Endothelial cell of umbilical vein (primary cell): Measurements from ENCODE around the gene RAG1. TPM values are rescaled to one million over a fixed set of nuclear protein-coding genes. Genes with fewer than 3 reads are reported as not detected.

ENCODE experiments used
- BruUV-seq: library from RNA; stranded (reverse); fragments of 400-500 nt; replicated peaks from 2 replicates; lab custom pipeline; 2021; lab: Mats Ljungman, UMichigan
- CTCF ChIA-PET: fragments of 300-600, 350-600 bp; sonication (Branson Sonifier 250); formaldehyde crosslinking; loops from one replicate; lab custom pipeline; 2021; ENCODE audit warnings: antibody characterized with exemption, inconsistent platforms; lab: Charles Lee
- POLR2A ChIA-PET: fragments of 300-600, 350-600 bp; sonication (Branson Sonifier 250); formaldehyde crosslinking; loops from one replicate; lab custom pipeline; 2021; ENCODE audit warnings: antibody characterized with exemption, inconsistent platforms; lab: Charles Lee
- DNase-seq: peaks from one replicate; pipeline ENCODE4 v3.0.0-alpha.2; 2011; ENCODE audit warnings: low read depth, low spot score
- FAIRE-seq: peaks from 2 replicates; lab custom pipeline; 2011; peaks lifted over from hg19 to GRCh38; lab: Jason Lieb, UNC
- H2AFZ ChIP-seq: 2 replicates; pipeline ENCODE4 v1.6.0; 2012; ENCODE audit warnings: low read depth, low read length, control low read depth, inconsistent platforms
- H3K27ac ChIP-seq: 2 replicates; pipeline ENCODE4 v1.5.1; 2011; ENCODE audit warnings: low read depth, mild to moderate bottlenecking, control low read depth, low read length, moderate library complexity; ENCODE audit not compliant: insufficient read depth
- H3K27me3 ChIP-seq, 2 experiments: 2 replicates each; pipeline versions ENCODE4 v1.6.0 to v1.6.1; 2011; ENCODE audit warnings: low read length in 2 of 2, mixed read lengths in 1 of 2; ENCODE audit not compliant: control insufficient read depth in 2 of 2, insufficient read depth in 2 of 2
- H3K36me3 ChIP-seq, 2 experiments: 2 replicates in 1 of 2; 3 replicates in 1 of 2; pipeline ENCODE4 v1.5.1; 2011; ENCODE audit warnings: low read length in 2 of 2, mild to moderate bottlenecking in 1 of 2, moderate library complexity in 1 of 2; ENCODE audit not compliant: control insufficient read depth in 2 of 2, insufficient read depth in 2 of 2; ENCODE audit errors: extremely low read depth in 1 of 2
- H3K4me1 ChIP-seq: 3 replicates; pipeline ENCODE4 v1.5.1; 2011; ENCODE audit warnings: mild to moderate bottlenecking, low read length; ENCODE audit not compliant: control insufficient read depth, insufficient read depth; ENCODE audit errors: extremely low read depth
- H3K4me2 ChIP-seq: 2 replicates; pipeline ENCODE4 v1.6.1; 2011; ENCODE audit warnings: low read length, control low read depth, mixed read lengths; ENCODE audit not compliant: insufficient read depth
- H3K4me3 ChIP-seq, 3 experiments: fragments of 200-600 bp in 1 of 3; sonication (generic), shearing (Covaris generic) in 1 of 3; replicated peaks in 1 of 3; 2 replicates each; pipeline ENCODE4 v1.5.1; 2011 to 2016; ENCODE audit warnings: control low read depth in 3 of 3, low read length in 3 of 3, mild to moderate bottlenecking in 2 of 3, inconsistent platforms in 1 of 3, low read depth in 1 of 3, moderate library complexity in 1 of 3; ENCODE audit not compliant: insufficient read depth in 1 of 3
- H3K79me2 ChIP-seq: 2 replicates; pipeline ENCODE4 v1.6.0; 2012; ENCODE audit warnings: low read length, inconsistent platforms; ENCODE audit not compliant: control insufficient read depth, insufficient read depth
- H3K9ac ChIP-seq: replicated peaks from 2 replicates; pipeline ENCODE3; 2011; ENCODE audit warnings: low read length, control low read depth; ENCODE audit not compliant: insufficient read depth; ENCODE audit errors: extremely low read depth
- H3K9me1 ChIP-seq: replicated peaks from 3 replicates; pipeline ENCODE4 v1.6.0; 2011; ENCODE audit warnings: mild to moderate bottlenecking, low read length; ENCODE audit not compliant: control insufficient read depth, insufficient read depth; ENCODE audit errors: extremely low read depth
- H3K9me3 ChIP-seq: replicated peaks from 2 replicates; pipeline ENCODE4 v1.5.1; 2012; ENCODE audit warnings: low read length, inconsistent platforms; ENCODE audit not compliant: control insufficient read depth, insufficient read depth
- H4K20me1 ChIP-seq: replicated peaks from 2 replicates; pipeline ENCODE3; 2011; ENCODE audit warnings: mild to moderate bottlenecking, low read length; ENCODE audit not compliant: control insufficient read depth, insufficient read depth; ENCODE audit errors: extremely low read depth
- EZH2 ChIP-seq: IDR thresholded peaks from 2 replicates; pipeline ENCODE4 v1.6.1; 2012; ENCODE audit warnings: borderline replicate concordance, low read depth, mild to moderate bottlenecking, moderate library complexity, low read length, inconsistent platforms; ENCODE audit not compliant: severe bottlenecking
- FOS ChIP-seq: IDR thresholded peaks from 2 replicates; pipeline ENCODE4 v1.6.1; 2011; ENCODE audit warnings: mild to moderate bottlenecking, low read length, moderate library complexity, borderline replicate concordance; ENCODE audit not compliant: insufficient read depth
- GATA2 ChIP-seq: IDR thresholded peaks from 2 replicates; pipeline ENCODE4 v1.7.0; 2011; ENCODE audit warnings: low read depth, mild to moderate bottlenecking, moderate library complexity, mixed read lengths, low read length; ENCODE audit not compliant: insufficient read length, insufficient read depth
- JUN ChIP-seq: IDR thresholded peaks from 2 replicates; pipeline ENCODE4 v1.6.1; 2011; ENCODE audit warnings: borderline replicate concordance, low read depth; ENCODE audit not compliant: insufficient read length, insufficient read depth
- MYC ChIP-seq: IDR thresholded peaks from one replicate; pipeline ENCODE4 v1.6.1; 2011; ENCODE audit warnings: mild to moderate bottlenecking, low read depth, low read length
- POLR2A ChIP-seq: IDR thresholded peaks from 2 replicates; pipeline ENCODE4 v1.6.1; 2012; ENCODE audit warnings: low read depth, mild to moderate bottlenecking, control low read depth, low read length
- POLR2AphosphoS5 ChIP-seq: IDR thresholded peaks from 2 replicates; pipeline ENCODE4 v1.6.1; 2012; ENCODE audit warnings: low read depth, mild to moderate bottlenecking, control low read depth, low read length, moderate library complexity; ENCODE audit not compliant: insufficient read depth
- dilution Hi-C: fragments of 300-500 bp; cut with MboI; formaldehyde crosslinking; loops from one replicate; pipeline ENCODE4 v1.15.0; 2019; ENCODE audit warnings: low sequenced_read_pairs; ENCODE audit not compliant: extremely low pct_ligation_motif_present
- intact Hi-C: fragments of 100-400 bp; cut with micrococcal nuclease; formaldehyde crosslinking; loops from one replicate; pipeline ENCODE4 v1.10.0; 2022
- polyA plus RNA-seq, 4 experiments: library from polyadenylated mRNA; depleted of rRNA in 3 of 4; stranded (reverse) in 3 of 4; unstranded in 1 of 4; fragments of >200 nt; gene quantifications; 2 replicates each; pipeline versions ENCODE4 v1.2.1 to v1.2.3, GENCODE V29; 2011 to 2012; ENCODE audit warnings: missing spikeins in 1 of 4
- total RNA-seq: library from RNA; stranded (reverse); gene quantifications from 2 replicates; pipeline ENCODE4 v1.2.3, GENCODE V29; 2021
- TF ChIP-seq, protein P1 (sequence below): IDR thresholded peaks from 2 replicates; pipeline ENCODE4 v1.6.1; 2011; ENCODE audit not compliant: insufficient read depth, insufficient read length
- TF ChIP-seq, protein P2 (sequence below), 2 donors: IDR thresholded peaks; 1 replicate in 1 of 2; 2 replicates in 1 of 2; pipeline ENCODE4 v1.5.1; 2011; ENCODE audit warnings: low read length in 2 of 2, mild to moderate bottlenecking in 2 of 2, moderate library complexity in 2 of 2, control low read depth in 1 of 2, inconsistent platforms in 1 of 2, low read depth in 1 of 2; ENCODE audit not compliant: insufficient read depth in 1 of 2; ENCODE audit errors: extremely low read depth in 1 of 2

Gene RAG1
- total and polyA plus RNA-seq, 2 donors (not counting 3 experiments of a cell fraction or from before 2014, with no cell fraction given) = 0.15 to 1.2 TPM

DNA sequence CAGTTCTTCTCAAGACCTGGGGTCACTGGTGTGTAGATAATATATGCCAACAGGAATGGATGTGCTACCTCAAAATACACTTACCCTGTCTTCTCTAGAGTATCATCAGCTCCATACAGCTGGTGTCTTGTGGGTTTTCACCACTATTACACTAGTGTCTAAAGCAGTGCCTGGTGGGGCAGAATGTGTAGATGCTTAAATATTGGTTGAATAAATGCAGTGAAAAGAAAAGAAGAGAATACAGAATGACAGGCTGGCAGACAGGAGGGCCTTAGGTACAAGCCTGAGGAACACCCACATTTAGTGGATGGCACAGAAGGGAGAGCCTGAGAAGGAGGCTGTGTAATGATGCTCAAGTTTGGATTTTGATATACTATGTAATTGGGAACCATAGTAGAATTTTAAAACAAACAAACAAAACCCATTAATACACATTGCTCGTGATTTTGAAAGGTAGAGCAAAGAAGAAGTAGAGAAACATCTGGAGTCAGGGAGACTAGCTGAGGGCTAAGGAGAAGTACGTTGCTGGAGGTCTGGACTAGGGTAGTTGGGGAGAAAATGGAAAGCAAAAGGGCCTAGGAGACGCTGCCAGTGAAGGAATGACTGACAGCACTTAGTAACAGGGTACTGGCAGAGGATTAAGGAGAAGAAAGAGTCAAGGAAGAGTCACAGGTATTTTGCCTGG, 50.7 kb downstream of the RAG1 start:
- CTCF ChIA-PET = interaction anchor here (0.7 to 2.2 kb wide), 5 partner anchors 13 to 107 kb away, joined by 3 to 7 read pairs (median 3); partner anchors contain the start of gene IFTAP
- TF ChIP-seq MYC (no peak), POLR2AphosphoS5 (no peak), POLR2A (no peak), JUN (no peak)
- dilution Hi-C loops = no loop called here

DNA sequence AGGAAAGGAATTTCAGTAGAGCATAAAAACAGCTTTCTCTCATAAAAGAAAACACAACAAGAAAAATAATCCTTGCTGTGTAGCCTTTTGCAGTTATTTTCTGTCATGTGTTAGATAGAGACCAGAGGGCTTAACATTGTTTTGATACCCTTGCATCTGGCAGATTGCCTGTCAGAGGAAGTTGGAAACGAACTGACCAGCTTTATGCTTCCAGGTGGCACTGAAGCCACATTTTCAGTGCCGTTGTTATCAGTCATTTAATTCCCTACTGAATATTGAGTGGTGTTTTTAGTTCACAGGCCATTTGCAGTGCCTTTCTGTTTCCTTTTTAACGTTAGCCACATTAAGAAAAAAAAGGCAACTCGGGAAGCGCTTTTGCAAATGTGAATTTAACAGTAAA, 51.7 kb downstream of the RAG1 start:
- Histone ChIP-seq H3K9me1 (no peaks in the 10 kb centered on the region), H3K27me3 (no peaks in the 10 kb centered on the region), H3K27ac (no peak overlapping the region), H3K79me2 (no peaks in the 10 kb centered on the region), H3K36me3 (no peaks in the 10 kb centered on the region), H3K4me3 (no peak overlapping the region), H2AFZ (no peak overlapping the region), H4K20me1 (no peaks in the 10 kb centered on the region), H3K9ac (no peak overlapping the region), H3K4me1 (peaks cover 2% of the 10 kb centered on the region), H3K9me3 (no peaks in the 10 kb centered on the region), H3K4me2 (no peak overlapping the region)
- DNase-seq (peak; percentile 72), FAIRE-seq (peak; percentile 47)
- ChIA-PET CTCF (interaction anchor here (1.0 to 2.2 kb wide), 5 partner anchors 14 to 98 kb away, joined by 3 to 7 read pairs (median 3); partner anchors contain the start of gene IFTAP), POLR2A (no interaction called here)
- dilution Hi-C loops = no loop called here
- no TSS peak for BruUV-seq
- intact Hi-C loops = no loop called here
- TF ChIP-seq JUN = no peak
- TF ChIP-seq, protein P1, sequence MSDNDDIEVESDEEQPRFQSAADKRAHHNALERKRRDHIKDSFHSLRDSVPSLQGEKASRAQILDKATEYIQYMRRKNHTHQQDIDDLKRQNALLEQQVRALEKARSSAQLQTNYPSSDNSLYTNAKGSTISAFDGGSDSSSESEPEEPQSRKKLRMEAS = no peak
- TF ChIP-seq EZH2 = no peak
- TF ChIP-seq POLR2AphosphoS5 = no peak
- no peak for TF ChIP-seq POLR2A
- TF ChIP-seq, protein P2, sequence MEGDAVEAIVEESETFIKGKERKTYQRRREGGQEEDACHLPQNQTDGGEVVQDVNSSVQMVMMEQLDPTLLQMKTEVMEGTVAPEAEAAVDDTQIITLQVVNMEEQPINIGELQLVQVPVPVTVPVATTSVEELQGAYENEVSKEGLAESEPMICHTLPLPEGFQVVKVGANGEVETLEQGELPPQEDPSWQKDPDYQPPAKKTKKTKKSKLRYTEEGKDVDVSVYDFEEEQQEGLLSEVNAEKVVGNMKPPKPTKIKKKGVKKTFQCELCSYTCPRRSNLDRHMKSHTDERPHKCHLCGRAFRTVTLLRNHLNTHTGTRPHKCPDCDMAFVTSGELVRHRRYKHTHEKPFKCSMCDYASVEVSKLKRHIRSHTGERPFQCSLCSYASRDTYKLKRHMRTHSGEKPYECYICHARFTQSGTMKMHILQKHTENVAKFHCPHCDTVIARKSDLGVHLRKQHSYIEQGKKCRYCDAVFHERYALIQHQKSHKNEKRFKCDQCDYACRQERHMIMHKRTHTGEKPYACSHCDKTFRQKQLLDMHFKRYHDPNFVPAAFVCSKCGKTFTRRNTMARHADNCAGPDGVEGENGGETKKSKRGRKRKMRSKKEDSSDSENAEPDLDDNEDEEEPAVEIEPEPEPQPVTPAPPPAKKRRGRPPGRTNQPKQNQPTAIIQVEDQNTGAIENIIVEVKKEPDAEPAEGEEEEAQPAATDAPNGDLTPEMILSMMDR (IDR thresholded peaks at IDR 0.05; ENCODE audit: extremely low read depth in 1 of 2, insufficient read depth in 1 of 2, low read depth in 1 of 2, low read length in 2 of 2) = no peak
- TF ChIP-seq MYC = no peak
- no peak for TF ChIP-seq GATA2
- TF ChIP-seq FOS = no peak

More for the DNA sequence above, 50.7 kb downstream of the RAG1 start:
- H3K4me3 ChIP-seq = no peak overlapping the region
- no peak overlapping the region for H2AFZ ChIP-seq
- FAIRE-seq (no peak), DNase-seq (no peak)
- BruUV-seq = no TSS peak
- no peaks in the 10 kb centered on the region for H3K79me2 ChIP-seq
- H3K9me3 ChIP-seq = no peaks in the 10 kb centered on the region
- intact Hi-C loops = no loop called here
- POLR2A ChIA-PET = no interaction called here
- no peaks in the 10 kb centered on the region for H3K27me3 ChIP-seq
- H3K9ac ChIP-seq = no peak overlapping the region
- H3K36me3 ChIP-seq = no peaks in the 10 kb centered on the region
- no peak overlapping the region for H3K4me2 ChIP-seq
- H3K27ac ChIP-seq = no peak overlapping the region
- H3K9me1 ChIP-seq = no peaks in the 10 kb centered on the region
- peaks cover 2% of the 10 kb centered on the region for H3K4me1 ChIP-seq
- no peaks in the 10 kb centered on the region for H4K20me1 ChIP-seq
